HepG2 (cell line): ENCODE data around the gene AMBRA1. TPM values are rescaled to one million over a fixed set of nuclear protein-coding genes. Genes with fewer than 3 reads are reported as not detected.

Experiments used
- DZIP1 ChIP-seq: sonication (generic); formaldehyde crosslinking; IDR thresholded peaks from 2 replicates; pipeline ENCODE4 v1.5.0; 2020; ENCODE audit warnings: mild to moderate bottlenecking, missing genetic modification reagents
- FOXA3 ChIP-seq: IDR thresholded peaks from 2 replicates; pipeline ENCODE4 v1.6.1; 2016; ENCODE audit warnings: missing genetic modification reagents, missing compliant biosample characterization
- HNRNPK ChIP-seq: fragments of 200-400 bp; formaldehyde crosslinking; IDR thresholded peaks from 2 replicates; pipeline ENCODE4 v1.6.1; 2018; ENCODE audit warnings: low read length, low read depth, moderate library complexity, mild to moderate bottlenecking; ENCODE audit not compliant: poor library complexity, severe bottlenecking
- MED8 ChIP-seq: sonication (generic); formaldehyde crosslinking; IDR thresholded peaks from 2 replicates; pipeline ENCODE4 v1.8.1; 2023; ENCODE audit warnings: mild to moderate bottlenecking, missing genetic modification reagents; ENCODE audit not compliant: insufficient replicate concordance
- MYPOP ChIP-seq: sonication (generic); formaldehyde crosslinking; IDR thresholded peaks from 2 replicates; pipeline ENCODE4 v1.8.1; 2023; ENCODE audit warnings: mild to moderate bottlenecking, moderate library complexity, missing genetic modification reagents
- NBN ChIP-seq: fragments of 450-650 bp; conservative IDR thresholded peaks from 2 replicates; pipeline ENCODE4 v1.6.1; 2017
- NKX3-1 ChIP-seq: sonication (generic); formaldehyde crosslinking; IDR thresholded peaks from 2 replicates; pipeline ENCODE4 v1.5.0; 2020; ENCODE audit warnings: missing genetic modification reagents
- PRMT3 ChIP-seq: sonication (generic); formaldehyde crosslinking; IDR thresholded peaks from 2 replicates; pipeline ENCODE4 v1.8.1; 2022; ENCODE audit warnings: low read depth, mild to moderate bottlenecking, moderate library complexity, missing genetic modification reagents, borderline replicate concordance
- PRPF4 ChIP-seq: fragments of 200-400 bp; formaldehyde crosslinking; IDR thresholded peaks from 2 replicates; pipeline ENCODE4 v1.6.1; 2016; ENCODE audit warnings: low read length, low read depth; ENCODE audit not compliant: poor library complexity, severe bottlenecking
- RAD21 ChIP-seq: fragments of 450-650 bp; formaldehyde crosslinking; IDR thresholded peaks from 2 replicates; pipeline ENCODE4 v1.5.0; 2020; ENCODE audit warnings: mild to moderate bottlenecking
- TFE3 ChIP-seq: IDR thresholded peaks from 2 replicates; pipeline ENCODE4 v1.6.1; 2016
- UBTF ChIP-seq: sonication (generic); formaldehyde crosslinking; IDR thresholded peaks from 2 replicates; pipeline ENCODE4 v1.4.0; 2020; ENCODE audit warnings: mild to moderate bottlenecking, missing genetic modification reagents
- ZBTB7B ChIP-seq: sonication (generic); formaldehyde crosslinking; IDR thresholded peaks from 2 replicates; pipeline ENCODE4 v1.4.0; 2020; ENCODE audit warnings: missing genetic modification reagents
- ZC3H13 ChIP-seq: sonication (generic); formaldehyde crosslinking; IDR thresholded peaks from 2 replicates; pipeline ENCODE4 v1.8.1; 2023; ENCODE audit warnings: mild to moderate bottlenecking, missing genetic modification reagents, moderate library complexity
- ZNF143 ChIP-seq: sonication (generic); formaldehyde crosslinking; IDR thresholded peaks from 2 replicates; pipeline ENCODE4 v1.4.0; 2020; ENCODE audit warnings: missing genetic modification reagents
- ZNF550 ChIP-seq: sonication (generic); formaldehyde crosslinking; IDR thresholded peaks from 2 replicates; pipeline ENCODE4 v1.4.0; 2020; ENCODE audit warnings: mild to moderate bottlenecking, missing genetic modification reagents, borderline replicate concordance
- ZNF7 ChIP-seq: IDR thresholded peaks from 2 replicates; pipeline ENCODE4 v1.6.1; 2016; ENCODE audit warnings: missing biosample characterization, missing genetic modification reagents
- ZNF710 ChIP-seq: sonication (generic); formaldehyde crosslinking; IDR thresholded peaks from 2 replicates; pipeline ENCODE4 v1.5.0; 2020; ENCODE audit warnings: mild to moderate bottlenecking, missing genetic modification reagents, borderline replicate concordance
- ZZZ3 ChIP-seq: sonication (generic); formaldehyde crosslinking; IDR thresholded peaks from 2 replicates; pipeline ENCODE4 v1.4.0; 2020; ENCODE audit warnings: missing genetic modification reagents, mild to moderate bottlenecking, borderline replicate concordance
- polyA plus RNA-seq, 8 experiments: library from polyadenylated mRNA; depleted of rRNA in 3 of 8; stranded (reverse) in 7 of 8; unstranded in 1 of 8; fragments of >200 nt; fragmentation: Illumina TruSeq in 4 of 8; extraction: Trizol in 4 of 8; gene quantifications; 2 replicates each; pipeline versions ENCODE4 v1.2.1 to v1.2.3, GENCODE V29; 2011 to 2016; ENCODE audit warnings: low read depth in 4 of 8, missing spikeins in 1 of 8, mixed read lengths in 1 of 8; ENCODE audit not compliant: insufficient read depth in 1 of 8
- total RNA-seq, 5 experiments: library from RNA; depleted of rRNA; stranded (reverse); fragments of >200 nt; fragmentation: Illumina TruSeq; extraction: Trizol; gene quantifications; 2 replicates each; pipeline ENCODE4 v1.2.3, GENCODE V29; 2016; ENCODE audit warnings: low read depth in 1 of 5

AMBRA1 gene
- total and polyA plus RNA-seq, 2 of the 13 experiments (the other 11 are each of a cell fraction or from before 2014, with no cell fraction given) = 15.7 to 26.0 TPM

GRCh38 chr11:46593550-46594373, at the start of gene AMBRA1 (continued):
- TF ChIP-seq ZNF710 (peak; percentile 43; the same call in 1 of the 2 replicates), PRPF4 (peak; percentile 17), ZZZ3 (peak; percentile 75; the same call in 1 of the 2 replicates), ZBTB7B (peak; percentile 46; the same call in 1 of the 2 replicates), ZNF7 (CRISPR knock-in tag) (no peak; the same call in 1 of the 2 replicates), ZC3H13 (no peak), MED8 (CRISPR knock-in tag) (peak; percentile 54), UBTF (CRISPR knock-in tag) (peak; percentile 92), MYPOP (CRISPR knock-in tag) (peak; percentile 92), FOXA3 (CRISPR knock-in tag) (peak; percentile 84), TFE3 (peak; percentile 46; the same call in 1 of the 2 replicates), NKX3-1 (CRISPR knock-in tag) (no peak; the same call in 1 of the 2 replicates), ZNF143 (peak; percentile 45), NBN (no peak), DZIP1 (CRISPR knock-in tag) (no peak), PRMT3 (no peak), HNRNPK (peak; percentile 14), RAD21 (CRISPR knock-in tag) (peak; percentile 29; the same call in 1 of the 2 replicates), ZNF550 (CRISPR knock-in tag) (0 out of 2 replicates have a peak, but pooled peaks have one; percentile 64)
